Neural progenitor cell (in vitro differentiated cells): Measurements from ENCODE around the gene CANT1.

Experiments
- EZH2 ChIP-seq: fragments of 200-600 bp; sonication (generic); IDR thresholded peaks from 2 replicates; pipeline ENCODE4 v1.6.1; 2017; ENCODE audit warnings: antibody characterized with exemption, mild to moderate bottlenecking, moderate library complexity
- EZH2phosphoT487 ChIP-seq: fragments of 200-600 bp; sonication (generic); IDR thresholded peaks from 2 replicates; pipeline ENCODE4 v1.6.1; 2017; ENCODE audit warnings: antibody characterized with exemption
- TF ChIP-seq, protein P1 (sequence below): fragments of 200-600 bp; sonication (generic); IDR thresholded peaks from 2 replicates; pipeline ENCODE4 v1.5.1; 2017; ENCODE audit warnings: antibody characterized with exemption, mild to moderate bottlenecking

DNA sequence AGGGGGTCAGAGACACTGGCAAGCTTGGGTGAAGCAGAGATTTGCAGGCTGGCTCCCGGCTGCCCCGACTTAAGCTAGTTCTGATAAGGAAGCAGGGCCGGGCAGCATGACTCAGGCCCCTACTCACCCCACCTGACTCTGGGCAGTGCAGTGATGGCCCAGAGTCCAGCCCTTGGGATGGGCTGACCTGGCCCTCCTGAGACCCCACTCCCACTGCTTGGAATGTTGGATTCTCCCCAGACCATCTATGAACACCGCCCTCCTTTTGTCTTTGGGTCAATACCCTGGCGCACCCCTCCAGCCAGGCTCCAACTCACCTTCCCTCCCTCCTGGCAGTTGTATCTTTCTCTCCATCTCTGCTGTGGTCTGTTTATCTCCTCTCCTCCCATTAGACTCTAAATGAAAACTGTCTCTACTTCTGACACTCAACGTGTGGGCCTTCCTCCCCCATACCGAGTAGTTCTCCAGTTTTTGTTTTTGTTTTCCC, 50.9 kb downstream of the CANT1 start:
- TF ChIP-seq, protein P1, sequence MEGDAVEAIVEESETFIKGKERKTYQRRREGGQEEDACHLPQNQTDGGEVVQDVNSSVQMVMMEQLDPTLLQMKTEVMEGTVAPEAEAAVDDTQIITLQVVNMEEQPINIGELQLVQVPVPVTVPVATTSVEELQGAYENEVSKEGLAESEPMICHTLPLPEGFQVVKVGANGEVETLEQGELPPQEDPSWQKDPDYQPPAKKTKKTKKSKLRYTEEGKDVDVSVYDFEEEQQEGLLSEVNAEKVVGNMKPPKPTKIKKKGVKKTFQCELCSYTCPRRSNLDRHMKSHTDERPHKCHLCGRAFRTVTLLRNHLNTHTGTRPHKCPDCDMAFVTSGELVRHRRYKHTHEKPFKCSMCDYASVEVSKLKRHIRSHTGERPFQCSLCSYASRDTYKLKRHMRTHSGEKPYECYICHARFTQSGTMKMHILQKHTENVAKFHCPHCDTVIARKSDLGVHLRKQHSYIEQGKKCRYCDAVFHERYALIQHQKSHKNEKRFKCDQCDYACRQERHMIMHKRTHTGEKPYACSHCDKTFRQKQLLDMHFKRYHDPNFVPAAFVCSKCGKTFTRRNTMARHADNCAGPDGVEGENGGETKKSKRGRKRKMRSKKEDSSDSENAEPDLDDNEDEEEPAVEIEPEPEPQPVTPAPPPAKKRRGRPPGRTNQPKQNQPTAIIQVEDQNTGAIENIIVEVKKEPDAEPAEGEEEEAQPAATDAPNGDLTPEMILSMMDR = no peak
- TF ChIP-seq EZH2phosphoT487 = no peak
- TF ChIP-seq EZH2 = no peak
